NCI-H446 treated with DMSO at 0.1 percent for 48 hours (cell line): ENCODE measurements around the gene TAS2R38.
"Not testable (repeated sequence)": the region's sequence is repeated elsewhere in the genome, so short reads cannot be mapped to it uniquely, and the experiment has no call there.

ENCODE experiments used
- DNase-seq: peaks from one replicate; lab custom pipeline; 2025; lab: John Stamatoyannopoulos, UW

TAS2R38 gene

GRCh38 chr7:141973673-141974072 is at the start of gene TAS2R38:
Gene TAS2R38, minus strand, starts transcription at chr7:141973773. Its CDS starts 84 bp downstream, at chr7:141973689.
- DNase-seq: no peak

- DNase-seq: no peak
These were observed 44.6 kb upstream of the TAS2R38 start for GRCh38 chr7:142018154-142018553.

- no peak for DNase-seq
These were observed 43.9 kb upstream of the TAS2R38 start for GRCh38 chr7:142017451-142017850.

GRCh38 chr7:142012825-142013511 is 39.4 kb upstream of the TAS2R38 start:
- DNase-seq: no peak

GRCh38 chr7:142010952-142011548 is 37.5 kb upstream of the TAS2R38 start:
- DNase-seq: no peak

- DNase-seq: no peak
These were observed 35.6 kb upstream of the TAS2R38 start for GRCh38 chr7:142009187-142009586.

GRCh38 chr7:142006577-142006976 is 33.0 kb upstream of the TAS2R38 start:
- DNase-seq: no peak

- no peak for DNase-seq
These were observed 28.6 kb upstream of the TAS2R38 start for GRCh38 chr7:142002179-142002578.

- no peak for DNase-seq
These were observed 27.7 kb upstream of the TAS2R38 start for GRCh38 chr7:142001163-142001874.

- DNase-seq: no peak
These were observed 26.7 kb upstream of the TAS2R38 start for GRCh38 chr7:142000244-142000643.

- DNase-seq: no peak
These were observed 25.6 kb upstream of the TAS2R38 start for GRCh38 chr7:141999058-141999623.

GRCh38 chr7:141993354-141993753 is 19.8 kb upstream of the TAS2R38 start:
- no peak for DNase-seq

- DNase-seq: no peak
These were observed 19.1 kb upstream of the TAS2R38 start for GRCh38 chr7:141992688-141993087.

- DNase-seq: no peak
These were observed 18.6 kb upstream of the TAS2R38 start for GRCh38 chr7:141992156-141992555.

GRCh38 chr7:141991140-141991539 is 17.6 kb upstream of the TAS2R38 start:
- no peak for DNase-seq

GRCh38 chr7:141990011-141990725 is 16.6 kb upstream of the TAS2R38 start:
- DNase-seq: no peak

- not testable (repeated sequence) for DNase-seq
These were observed 14.2 kb upstream of the TAS2R38 start for GRCh38 chr7:141987803-141988202.

- DNase-seq: no peak
These were observed 13.3 kb upstream of the TAS2R38 start for GRCh38 chr7:141986923-141987322.

- not testable (repeated sequence) for DNase-seq
These were observed 12.4 kb upstream of the TAS2R38 start for GRCh38 chr7:141985926-141986325.

GRCh38 chr7:141979568-141979967 is 6.0 kb upstream of the TAS2R38 start:
- no peak for DNase-seq

GRCh38 chr7:141978351-141978750 is 4.8 kb upstream of the TAS2R38 start:
- no peak for DNase-seq
